Measurements from ENCODE around the gene JPH4.
"Not testable (repeated sequence)": the region's sequence is repeated elsewhere in the genome, so short reads cannot be mapped to it uniquely, and the experiment has no call there.

The JPH4 gene

GRCh38 chr14:23578560-23579310 is at the start of gene JPH4:
JPH4 (minus strand) TSS chr14:23578790; CDS start chr14:23577453, 1,337 bp downstream.
- DNase-seq, result no peak

GRCh38 chr14:23627961-23628360 is 49.4 kb upstream of the JPH4 start:
- DNase-seq, result no peak

- no peak for DNase-seq
These were observed 48.4 kb upstream of the JPH4 start for GRCh38 chr14:23626946-23627345.

- no peak for DNase-seq
These were observed 46.3 kb upstream of the JPH4 start for GRCh38 chr14:23624830-23625404.

GRCh38 chr14:23623962-23624361 is 45.4 kb upstream of the JPH4 start:
- no peak for DNase-seq

GRCh38 chr14:23622990-23623389 is 44.4 kb upstream of the JPH4 start:
- no peak for DNase-seq

- no peak for DNase-seq
These were observed 43.5 kb upstream of the JPH4 start for GRCh38 chr14:23621932-23622730.

- no peak for DNase-seq
These were observed 42.8 kb upstream of the JPH4 start for GRCh38 chr14:23621204-23621931.

GRCh38 chr14:23620177-23620702 is 41.6 kb upstream of the JPH4 start:
- no peak for DNase-seq

- DNase-seq, result no peak
These were observed 39.9 kb upstream of the JPH4 start for GRCh38 chr14:23618415-23618988.

GRCh38 chr14:23617539-23617938 is 38.9 kb upstream of the JPH4 start:
- no peak for DNase-seq

GRCh38 chr14:23615856-23616255 is 37.3 kb upstream of the JPH4 start:
- no peak for DNase-seq

- no peak for DNase-seq
These were observed 35.8 kb upstream of the JPH4 start for GRCh38 chr14:23614395-23614828.

- no peak for DNase-seq
These were observed 34.9 kb upstream of the JPH4 start for GRCh38 chr14:23613242-23614070.

GRCh38 chr14:23612802-23613201 is 34.2 kb upstream of the JPH4 start:
- no peak for DNase-seq

- no peak for DNase-seq
These were observed 33.8 kb upstream of the JPH4 start for GRCh38 chr14:23612354-23612732.

- no peak for DNase-seq
These were observed 32.3 kb upstream of the JPH4 start for GRCh38 chr14:23610815-23611289.

- no peak for DNase-seq
These were observed 31.7 kb upstream of the JPH4 start for GRCh38 chr14:23610090-23610814.

- DNase-seq, result not testable (repeated sequence)
These were observed 31.0 kb upstream of the JPH4 start for GRCh38 chr14:23609411-23610089.

GRCh38 chr14:23609001-23609400 is 30.4 kb upstream of the JPH4 start:
- no peak for DNase-seq
